ENCODE results near the gene EPN2. TPM values are rescaled to one million over a fixed set of nuclear protein-coding genes. Genes with fewer than 3 reads are reported as not detected.
"Not testable (repeated sequence)": the region's sequence is repeated elsewhere in the genome, so short reads cannot be mapped to it uniquely, and the experiment has no call there.

EPN2 gene
- total RNA-seq, 2 experiments from 2014 or later = 6.3 to 7.7 TPM

GRCh38 chr17:19348081-19348650 is 111.0 kb downstream of the EPN2 start:
- H3K27ac Mint-ChIP-seq = no peak overlapping the region
- CTCF ChIA-PET = no interaction called here
- no peaks in the 10 kb centered on the region for H3K36me3 Mint-ChIP-seq (ENCODE audit: low read depth)
- POLR2A ChIA-PET = no interaction called here
- DNase-seq = no peak
- H3K27me3 Mint-ChIP-seq = peaks cover 14% of the 10 kb centered on the region
- H3K4me1 Mint-ChIP-seq = no peaks in the 10 kb centered on the region
- no peak overlapping the region for H3K4me3 Mint-ChIP-seq
- no peaks in the 10 kb centered on the region for H3K9me3 Mint-ChIP-seq

DNA sequence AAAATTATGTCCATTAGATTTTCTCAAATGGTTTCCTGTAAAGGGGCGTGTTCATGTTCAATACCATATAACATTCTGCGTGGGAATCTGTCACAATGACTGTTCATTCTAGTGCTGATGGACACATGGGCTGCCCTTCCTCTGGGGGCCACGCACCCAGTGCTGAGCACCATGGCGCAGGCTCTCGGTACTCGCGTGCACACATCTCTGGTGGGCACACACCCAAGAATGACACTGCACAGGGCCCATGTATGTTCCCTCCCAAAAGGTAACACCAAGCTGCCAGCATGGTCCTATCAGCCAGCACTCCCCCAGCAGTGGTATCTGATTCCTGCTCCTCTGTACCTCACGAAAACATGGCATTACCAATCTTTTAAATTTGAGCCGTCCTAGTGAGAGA is 111.6 kb downstream of the EPN2 start:
- no peak overlapping the region for H3K27ac Mint-ChIP-seq
- ChIA-PET CTCF (no interaction called here), POLR2A (no interaction called here)
- no peak overlapping the region for H3K4me3 Mint-ChIP-seq
- peaks cover 14% of the 10 kb centered on the region for H3K27me3 Mint-ChIP-seq
- no peaks in the 10 kb centered on the region for H3K9me3 Mint-ChIP-seq
- H3K4me1 Mint-ChIP-seq = no peaks in the 10 kb centered on the region
- no peaks in the 10 kb centered on the region for H3K36me3 Mint-ChIP-seq (ENCODE audit: low read depth)
- no peak for DNase-seq

GRCh38 chr17:19353401-19353800 is 116.2 kb downstream of the EPN2 start:
- H3K4me1 Mint-ChIP-seq; H3K9me3 Mint-ChIP-seq; DNase-seq; POLR2A ChIA-PET; H3K4me3 Mint-ChIP-seq; H3K36me3 Mint-ChIP-seq (ENCODE audit: low read depth); H3K27ac Mint-ChIP-seq: not testable (repeated sequence)
- peaks cover 28% of the 10 kb centered on the region for H3K27me3 Mint-ChIP-seq
- CTCF ChIA-PET = interaction anchor here (0.6 to 2.6 kb wide), 2 partner anchors 10 to 98 kb away, joined by 4 to 14 read pairs; partner anchors contain the start of gene B9D1

GRCh38 chr17:19354748-19355147 is 117.6 kb downstream of the EPN2 start:
- Mint-ChIP-seq H3K9me3 (no peaks in the 10 kb centered on the region), H3K4me1 (no peaks in the 10 kb centered on the region), H3K27me3 (peaks cover 38% of the 10 kb centered on the region), H3K4me3 (no peak overlapping the region), H3K36me3 (ENCODE audit: low read depth) (no peaks in the 10 kb centered on the region), H3K27ac (no peak overlapping the region)
- CTCF ChIA-PET = interaction anchor here (0.6 to 2.6 kb wide), 4 partner anchors 8 to 413 kb away, joined by 3 to 14 read pairs (median 4); partner anchors contain the start of gene B9D1
- POLR2A ChIA-PET = interaction anchor here (0.7 kb wide), 1 partner anchor 20 kb away, joined by 3 read pairs; no protein-coding TSS in a partner anchor
- DNase-seq = no peak

DNA sequence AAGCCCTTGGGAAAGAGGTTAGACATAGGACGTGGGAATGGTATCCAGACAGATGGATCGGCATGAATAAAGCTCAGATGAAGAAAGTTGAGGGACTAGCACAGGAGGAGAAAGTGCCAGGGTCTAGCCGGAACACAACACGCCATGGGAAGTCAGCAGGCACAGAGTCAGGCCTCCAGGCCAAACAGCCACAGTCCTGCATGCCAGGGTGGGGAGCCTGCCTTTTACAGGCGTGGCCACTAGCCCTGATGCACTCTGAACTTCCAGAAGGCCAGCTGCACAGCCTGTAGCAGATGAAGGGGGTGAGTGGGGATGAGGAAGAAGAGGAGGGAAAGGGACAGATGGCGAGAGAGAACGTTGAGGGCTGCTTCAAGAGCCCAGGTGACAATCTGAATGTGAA is 120.2 kb downstream of the EPN2 start:
- no peak overlapping the region for H3K27ac Mint-ChIP-seq
- H3K4me1 Mint-ChIP-seq = peaks cover 8% of the 10 kb centered on the region
- H3K9me3 Mint-ChIP-seq = no peaks in the 10 kb centered on the region
- no peak overlapping the region for H3K4me3 Mint-ChIP-seq
- H3K36me3 Mint-ChIP-seq (ENCODE audit: low read depth) = no peaks in the 10 kb centered on the region
- POLR2A ChIA-PET = no interaction called here
- CTCF ChIA-PET = no interaction called here
- H3K27me3 Mint-ChIP-seq = peaks cover 27% of the 10 kb centered on the region
- DNase-seq = no peak

DNA sequence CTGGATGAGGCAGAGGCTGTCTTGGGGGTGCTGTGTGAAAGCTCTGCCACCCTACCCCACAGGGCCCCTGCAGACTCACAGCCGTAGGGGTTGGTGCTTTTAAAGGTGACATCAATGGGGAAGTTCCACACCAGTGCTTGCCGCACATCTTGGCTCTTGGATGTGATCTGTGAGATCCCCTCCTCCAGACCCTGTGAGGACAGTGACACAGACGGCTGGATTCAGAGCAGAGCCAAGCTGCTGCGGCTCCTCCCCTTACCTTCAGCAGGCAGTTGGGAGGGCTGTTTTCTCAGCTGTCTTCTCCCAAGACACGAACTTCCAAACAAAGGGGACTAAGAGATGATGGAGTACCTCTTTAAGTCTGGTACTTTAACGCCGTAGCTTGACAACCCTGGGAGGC is 120.6 kb downstream of the EPN2 start:
- H3K9me3 Mint-ChIP-seq = no peaks in the 10 kb centered on the region
- peaks cover 10% of the 10 kb centered on the region for H3K4me1 Mint-ChIP-seq
- ChIA-PET CTCF (no interaction called here), POLR2A (no interaction called here)
- no peak overlapping the region for H3K27ac Mint-ChIP-seq
- DNase-seq = no peak
- no peaks in the 10 kb centered on the region for H3K36me3 Mint-ChIP-seq (ENCODE audit: low read depth)
- peaks cover 27% of the 10 kb centered on the region for H3K27me3 Mint-ChIP-seq
- H3K4me3 Mint-ChIP-seq = no peak overlapping the region

DNA sequence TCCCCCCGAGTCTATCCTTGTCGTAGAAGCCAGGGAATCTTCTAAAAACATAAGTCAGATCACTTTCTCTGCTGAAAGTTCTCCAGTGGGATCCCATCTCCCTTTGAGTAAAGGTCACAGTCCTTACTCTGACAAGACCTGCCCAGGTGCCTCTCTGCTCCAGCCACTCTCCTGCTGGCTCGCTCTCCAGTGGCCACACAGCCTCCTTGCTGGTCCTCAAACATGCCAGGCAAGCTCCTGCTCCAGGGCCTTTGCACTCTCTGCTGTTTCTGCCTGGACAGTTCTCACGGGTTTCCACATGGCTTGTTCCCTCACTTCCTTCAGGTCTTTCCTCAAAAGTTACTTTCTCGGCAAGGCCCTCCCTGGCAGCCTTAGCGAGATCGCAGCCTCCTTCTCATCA is 122.0 kb downstream of the EPN2 start:
- CTCF ChIA-PET = interaction anchor here (1.1 kb wide), 1 partner anchor 88 kb away, joined by 3 read pairs; no protein-coding TSS in a partner anchor

DNA sequence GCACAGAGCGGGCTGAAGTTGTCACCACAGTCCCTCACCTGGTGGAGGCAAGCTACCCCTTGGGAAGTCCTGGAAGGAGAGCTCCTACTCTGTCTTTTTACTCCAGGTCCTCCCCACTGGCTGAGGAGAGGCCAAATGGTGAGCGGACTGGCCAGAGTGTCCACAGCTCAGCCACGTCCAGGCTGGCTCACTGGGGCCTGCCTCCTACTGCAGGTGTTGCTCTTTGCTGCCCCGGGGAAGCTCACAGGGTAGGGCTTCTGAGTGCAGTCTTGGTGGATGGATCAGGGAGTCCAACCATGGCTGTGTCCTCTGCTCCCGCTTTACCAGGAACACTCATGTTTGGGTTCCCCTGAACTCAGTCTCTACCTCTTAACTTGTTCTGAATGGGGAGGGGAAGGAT is 122.7 kb downstream of the EPN2 start:
- H3K36me3 Mint-ChIP-seq (ENCODE audit: low read depth) = no peaks in the 10 kb centered on the region
- peaks cover 26% of the 10 kb centered on the region for H3K27me3 Mint-ChIP-seq
- POLR2A ChIA-PET = no interaction called here
- H3K4me1 Mint-ChIP-seq = peaks cover 19% of the 10 kb centered on the region
- DNase-seq = no peak
- CTCF ChIA-PET = interaction anchor here (1.1 kb wide), 1 partner anchor 87 kb away, joined by 3 read pairs; no protein-coding TSS in a partner anchor
- no peak overlapping the region for H3K4me3 Mint-ChIP-seq
- no peaks in the 10 kb centered on the region for H3K9me3 Mint-ChIP-seq
- H3K27ac Mint-ChIP-seq = no peak overlapping the region

More for the DNA sequence above, 122.0 kb downstream of the EPN2 start:
- no peak for DNase-seq
- Mint-ChIP-seq H3K36me3 (ENCODE audit: low read depth) (no peaks in the 10 kb centered on the region), H3K27ac (no peak overlapping the region), H3K4me3 (no peak overlapping the region), H3K4me1 (peaks cover 19% of the 10 kb centered on the region), H3K9me3 (no peaks in the 10 kb centered on the region), H3K27me3 (peaks cover 27% of the 10 kb centered on the region)
- POLR2A ChIA-PET = no interaction called here

DNA sequence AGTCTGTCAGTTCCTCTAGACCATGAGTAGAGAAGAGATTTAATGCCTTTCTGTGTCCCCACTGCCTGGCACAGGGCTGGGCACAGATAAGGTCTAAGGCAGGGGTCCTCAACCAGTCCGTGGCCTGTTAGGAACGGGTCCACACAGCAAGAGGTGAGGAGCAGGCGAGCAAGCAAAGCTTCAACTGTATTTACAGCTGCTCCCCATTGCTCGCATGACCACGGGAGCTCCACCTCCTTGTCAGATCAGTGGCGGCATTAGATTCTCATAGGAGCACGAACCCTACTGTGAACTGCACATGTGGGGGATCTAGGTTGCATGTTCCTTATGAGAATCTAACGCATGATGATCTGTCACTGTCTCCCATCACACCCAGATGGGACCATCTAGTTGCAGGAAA is 123.6 kb downstream of the EPN2 start:
- peaks cover 19% of the 10 kb centered on the region for H3K4me1 Mint-ChIP-seq
- H3K27ac Mint-ChIP-seq = no peak overlapping the region
- ChIA-PET POLR2A (no interaction called here), CTCF (no interaction called here)
- peaks cover 23% of the 10 kb centered on the region for H3K27me3 Mint-ChIP-seq
- H3K36me3 Mint-ChIP-seq (ENCODE audit: low read depth) = no peaks in the 10 kb centered on the region
- DNase-seq = no peak
- no peaks in the 10 kb centered on the region for H3K9me3 Mint-ChIP-seq
- no peak overlapping the region for H3K4me3 Mint-ChIP-seq

DNA sequence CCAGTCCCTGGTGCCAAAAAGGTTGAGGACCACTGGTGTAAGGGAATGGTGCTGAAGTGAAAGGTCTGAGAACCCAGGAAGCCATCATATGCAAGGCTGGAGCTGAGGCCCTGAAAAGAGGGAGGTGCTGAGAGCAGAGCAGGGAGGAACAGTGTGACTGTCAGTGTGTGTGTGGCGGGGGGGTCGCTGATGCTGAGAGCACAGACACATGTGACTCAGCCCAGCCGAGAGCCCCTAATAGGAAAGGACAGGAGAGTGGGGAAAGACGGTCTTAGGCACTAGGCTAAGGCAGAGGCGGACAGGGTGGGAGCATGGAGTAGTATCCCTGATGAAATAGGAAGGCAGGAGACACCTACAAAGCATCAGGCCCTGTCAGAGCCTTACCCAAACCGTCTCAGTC is 124.2 kb downstream of the EPN2 start:
- Mint-ChIP-seq H3K4me3 (peak overlapping the region; percentile 30), H3K4me1 (peaks cover 19% of the 10 kb centered on the region), H3K36me3 (ENCODE audit: low read depth) (no peaks in the 10 kb centered on the region), H3K27ac (no peak overlapping the region), H3K9me3 (no peaks in the 10 kb centered on the region), H3K27me3 (peaks cover 23% of the 10 kb centered on the region)
- CTCF ChIA-PET = interaction anchor here (2.2 to 5.6 kb wide), 2 partner anchors 23 to 85 kb away, joined by 8 to 128 read pairs; no protein-coding TSS in a partner anchor
- POLR2A ChIA-PET = interaction anchor here (2.3 kb wide), 1 partner anchor 17 kb away, joined by 27 read pairs; the partner anchor contains the start of gene MAPK7
- DNase-seq = no peak

DNA sequence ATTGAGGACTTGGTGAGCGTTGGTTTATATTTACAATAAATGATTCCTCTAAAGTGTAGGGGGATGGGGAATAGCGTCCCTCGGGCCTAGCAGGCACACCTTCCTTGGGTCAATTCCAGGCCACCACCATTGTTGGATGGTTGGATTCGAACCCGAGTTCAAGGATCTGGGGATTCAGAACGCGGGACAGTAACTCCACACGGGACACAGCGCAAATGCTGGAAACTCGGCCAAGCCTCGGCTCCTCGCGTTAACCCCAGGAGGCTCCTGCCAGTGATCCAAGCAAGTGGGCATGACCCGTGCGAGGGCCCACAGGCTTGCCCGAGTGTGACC is 124.7 kb downstream of the EPN2 start:
- Mint-ChIP-seq H3K27me3 (peaks cover 23% of the 10 kb centered on the region), H3K4me1 (peaks cover 23% of the 10 kb centered on the region), H3K4me3 (peak overlapping the region; percentile 40), H3K36me3 (ENCODE audit: low read depth) (no peaks in the 10 kb centered on the region), H3K9me3 (no peaks in the 10 kb centered on the region), H3K27ac (no peak overlapping the region)
- POLR2A ChIA-PET = interaction anchor here (2.3 kb wide), 1 partner anchor 16 kb away, joined by 27 read pairs; the partner anchor contains the start of gene MAPK7
- CTCF ChIA-PET = interaction anchor here (1.6 to 5.6 kb wide), 5 partner anchors 17 to 400 kb away, joined by 3 to 128 read pairs (median 14); partner anchors contain the start of gene MAPK7
- DNase-seq = no peak

DNA sequence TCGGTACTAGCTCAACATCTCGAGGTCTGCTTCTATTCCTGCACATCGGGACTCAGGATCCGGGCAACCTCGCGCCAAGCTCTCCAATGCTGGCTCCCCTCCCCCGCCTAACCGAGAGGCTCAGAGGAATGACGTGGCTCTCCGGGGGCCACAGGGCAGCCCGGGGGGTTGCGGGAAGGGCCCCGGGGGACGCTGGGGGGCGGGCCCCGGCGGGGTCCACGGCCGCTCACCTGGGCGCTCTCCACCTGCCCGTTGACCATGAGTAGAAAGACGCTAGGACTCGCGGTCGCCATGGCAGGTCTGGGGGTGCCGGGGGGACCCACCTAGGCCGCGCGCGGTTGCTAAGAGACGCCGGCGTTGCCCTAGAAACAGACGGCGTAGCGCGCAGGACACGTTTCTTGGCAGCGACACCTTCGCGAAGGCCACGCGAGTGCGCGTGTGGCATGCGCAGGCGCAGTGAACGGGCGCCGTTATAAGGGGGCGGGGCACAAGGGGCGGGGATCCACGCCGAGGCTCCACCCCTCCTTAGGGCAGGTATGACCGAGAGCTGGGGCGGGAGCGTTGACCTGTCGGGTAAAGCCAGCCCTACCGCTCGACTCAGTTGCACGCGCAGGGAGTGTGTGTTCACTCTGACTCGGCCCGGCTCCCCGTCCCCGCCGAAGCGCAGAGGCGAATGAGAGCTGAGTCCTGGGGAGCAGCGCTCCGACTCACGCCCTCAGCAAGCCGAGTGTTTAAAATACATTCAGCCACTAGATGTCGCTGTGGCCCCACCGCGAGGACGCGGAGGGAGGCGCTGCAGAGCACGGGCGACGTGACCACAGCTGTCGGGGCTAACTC is 125.3 kb downstream of the EPN2 start, which contains the start of gene B9D1:
Gene B9D1 (minus strand): TSS at position 447 of the 837 bp plus-strand sequence. CDS start 154 bp downstream, at position 293.
- H3K4me1 Mint-ChIP-seq = peaks cover 26% of the 10 kb centered on the region
- H3K36me3 Mint-ChIP-seq (ENCODE audit: low read depth) = no peaks in the 10 kb centered on the region
- H3K27ac Mint-ChIP-seq = peak within 1 kb of the TSS; percentile 63
- H3K9me3 Mint-ChIP-seq = no peaks in the 10 kb centered on the region
- peak; percentile 95 for DNase-seq
- CTCF ChIA-PET = interaction anchor here (0.6 to 5.6 kb wide), 37 partner anchors 8 to 427 kb away, joined by 3 to 128 read pairs (median 5); partner anchors contain the start of genes ALDH3A2 and MAPK7
- peak within 1 kb of the TSS; percentile 84 for H3K4me3 Mint-ChIP-seq
- POLR2A ChIA-PET = interaction anchor here (0.6 to 2.3 kb wide), 9 partner anchors 16 to 404 kb away, joined by 3 to 27 read pairs (median 3); partner anchors contain the start of gene MAPK7
- H3K27me3 Mint-ChIP-seq = peaks cover 23% of the 10 kb centered on the region

GRCh38 chr17:19363114-19363438 is 125.9 kb downstream of the EPN2 start:
- H3K4me1 Mint-ChIP-seq = peaks cover 32% of the 10 kb centered on the region
- no peaks in the 10 kb centered on the region for H3K36me3 Mint-ChIP-seq (ENCODE audit: low read depth)
- peaks cover 22% of the 10 kb centered on the region for H3K27me3 Mint-ChIP-seq
- DNase-seq = no peak
- CTCF ChIA-PET = interaction anchor here (0.7 to 5.6 kb wide), 33 partner anchors 8 to 404 kb away, joined by 3 to 128 read pairs (median 5); partner anchors contain the start of gene MAPK7
- H3K4me3 Mint-ChIP-seq = peak overlapping the region; percentile 84
- H3K9me3 Mint-ChIP-seq = no peaks in the 10 kb centered on the region
- H3K27ac Mint-ChIP-seq = peak overlapping the region; percentile 63
- POLR2A ChIA-PET = interaction anchor here (0.6 to 2.3 kb wide), 9 partner anchors 15 to 403 kb away, joined by 3 to 27 read pairs (median 3); partner anchors contain the start of gene MAPK7
